ENCODE data around the gene GRPEL1. TPM values are rescaled to one million over a fixed set of nuclear protein-coding genes. Genes with fewer than 3 reads are reported as not detected.

Gene GRPEL1
- total and polyA plus RNA-seq, 2 of the 13 experiments (the other 11 are each of a cell fraction or from before 2014, with no cell fraction given), result 32.3 to 141 TPM

DNA sequence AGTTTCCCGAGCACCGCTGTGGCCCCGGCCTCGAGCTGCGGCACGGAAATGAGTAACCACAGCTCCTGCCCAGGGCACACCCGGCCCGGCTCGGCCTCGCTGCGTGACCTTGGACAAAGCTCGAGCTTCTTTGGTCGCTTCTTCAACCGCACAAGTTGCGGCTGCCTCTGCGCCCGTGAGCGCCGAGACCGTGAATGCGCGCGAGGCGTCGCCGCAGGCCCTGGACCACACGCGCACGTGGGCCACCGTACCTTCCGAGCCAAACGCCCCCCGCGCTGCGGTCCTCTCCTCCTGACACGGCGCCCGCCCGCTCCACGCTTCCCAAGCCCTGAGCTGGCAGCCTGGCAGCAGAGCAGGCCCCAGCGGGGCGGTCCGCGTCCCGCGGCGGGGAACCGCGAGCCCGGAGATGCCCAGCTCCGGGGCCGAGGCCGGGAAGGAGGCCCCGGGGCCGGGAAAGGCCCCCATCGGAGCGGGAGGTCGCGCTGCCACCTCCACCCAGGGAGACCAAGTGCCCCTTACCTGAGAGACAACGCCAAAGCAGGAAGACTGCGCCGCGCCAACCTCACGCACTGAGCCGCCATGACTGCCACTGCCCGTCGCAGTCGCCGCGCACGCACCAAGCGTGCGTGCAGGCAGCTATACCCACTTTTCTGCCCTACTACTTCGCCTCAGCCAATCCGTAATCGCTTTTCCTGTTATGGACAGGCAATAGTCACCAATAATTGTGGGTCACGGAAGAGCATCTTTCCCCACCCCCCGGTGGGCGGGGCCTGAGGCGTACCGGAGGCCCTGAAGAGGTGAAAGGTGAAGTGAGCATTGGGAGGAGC lies at the start of gene GRPEL1 (continued):
- TF ChIP-seq, protein P1, sequence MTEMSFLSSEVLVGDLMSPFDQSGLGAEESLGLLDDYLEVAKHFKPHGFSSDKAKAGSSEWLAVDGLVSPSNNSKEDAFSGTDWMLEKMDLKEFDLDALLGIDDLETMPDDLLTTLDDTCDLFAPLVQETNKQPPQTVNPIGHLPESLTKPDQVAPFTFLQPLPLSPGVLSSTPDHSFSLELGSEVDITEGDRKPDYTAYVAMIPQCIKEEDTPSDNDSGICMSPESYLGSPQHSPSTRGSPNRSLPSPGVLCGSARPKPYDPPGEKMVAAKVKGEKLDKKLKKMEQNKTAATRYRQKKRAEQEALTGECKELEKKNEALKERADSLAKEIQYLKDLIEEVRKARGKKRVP (CRISPR knock-in tag; IDR thresholded peaks at IDR 0.05), result no peak
- TF ChIP-seq, protein P2, sequence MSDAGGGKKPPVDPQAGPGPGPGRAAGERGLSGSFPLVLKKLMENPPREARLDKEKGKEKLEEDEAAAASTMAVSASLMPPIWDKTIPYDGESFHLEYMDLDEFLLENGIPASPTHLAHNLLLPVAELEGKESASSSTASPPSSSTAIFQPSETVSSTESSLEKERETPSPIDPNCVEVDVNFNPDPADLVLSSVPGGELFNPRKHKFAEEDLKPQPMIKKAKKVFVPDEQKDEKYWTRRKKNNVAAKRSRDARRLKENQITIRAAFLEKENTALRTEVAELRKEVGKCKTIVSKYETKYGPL (CRISPR knock-in tag; IDR thresholded peaks at IDR 0.05), result 0 out of 2 replicates have a peak, but pooled peaks have one; percentile 33
- TF ChIP-seq ZNF296 (CRISPR knock-in tag; conservative IDR thresholded peaks at IDR 0.05), result no peak; the same call in 1 of the 2 replicates
- 0 out of 2 replicates have a peak, but pooled peaks have one; percentile 57 for TF ChIP-seq ZNF329 (CRISPR knock-in tag; IDR thresholded peaks at IDR 0.05; ENCODE audit: low read depth)
- TF ChIP-seq NBN (conservative IDR thresholded peaks at IDR 0.05), result no peak
- TF ChIP-seq ERF (CRISPR knock-in tag; IDR thresholded peaks at IDR 0.05), result no peak; the same call in 1 of the 2 replicates
- peak; percentile 45; the same call in 1 of the 2 replicates for TF ChIP-seq ELF3 (CRISPR knock-in tag; IDR thresholded peaks at IDR 0.05)
- TF ChIP-seq, protein P3, sequence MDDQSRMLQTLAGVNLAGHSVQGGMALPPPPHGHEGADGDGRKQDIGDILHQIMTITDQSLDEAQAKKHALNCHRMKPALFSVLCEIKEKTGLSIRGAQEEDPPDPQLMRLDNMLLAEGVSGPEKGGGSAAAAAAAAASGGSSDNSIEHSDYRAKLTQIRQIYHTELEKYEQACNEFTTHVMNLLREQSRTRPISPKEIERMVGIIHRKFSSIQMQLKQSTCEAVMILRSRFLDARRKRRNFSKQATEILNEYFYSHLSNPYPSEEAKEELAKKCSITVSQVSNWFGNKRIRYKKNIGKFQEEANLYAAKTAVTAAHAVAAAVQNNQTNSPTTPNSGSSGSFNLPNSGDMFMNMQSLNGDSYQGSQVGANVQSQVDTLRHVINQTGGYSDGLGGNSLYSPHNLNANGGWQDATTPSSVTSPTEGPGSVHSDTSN (CRISPR knock-in tag; IDR thresholded peaks at IDR 0.05; ENCODE audit: borderline replicate concordance), result peak; percentile 85; the same call in 1 of the 2 replicates
- TF ChIP-seq ZNF772 (CRISPR knock-in tag; IDR thresholded peaks at IDR 0.05), result peak; percentile 78; the same call in 1 of the 2 replicates
- TF ChIP-seq ZNF251 (CRISPR knock-in tag; IDR thresholded peaks at IDR 0.05), result 0 out of 2 replicates have a peak, but pooled peaks have one; percentile 23
- peak; percentile 18; the same call in 1 of the 2 replicates for TF ChIP-seq KDM2A (CRISPR knock-in tag; IDR thresholded peaks at IDR 0.05; ENCODE audit: borderline replicate concordance, low read depth)
- TF ChIP-seq ZFP41 (CRISPR knock-in tag; IDR thresholded peaks at IDR 0.05; ENCODE audit: borderline replicate concordance), result 0 out of 2 replicates have a peak, but pooled peaks have one; percentile 18
- TF ChIP-seq, protein P4, sequence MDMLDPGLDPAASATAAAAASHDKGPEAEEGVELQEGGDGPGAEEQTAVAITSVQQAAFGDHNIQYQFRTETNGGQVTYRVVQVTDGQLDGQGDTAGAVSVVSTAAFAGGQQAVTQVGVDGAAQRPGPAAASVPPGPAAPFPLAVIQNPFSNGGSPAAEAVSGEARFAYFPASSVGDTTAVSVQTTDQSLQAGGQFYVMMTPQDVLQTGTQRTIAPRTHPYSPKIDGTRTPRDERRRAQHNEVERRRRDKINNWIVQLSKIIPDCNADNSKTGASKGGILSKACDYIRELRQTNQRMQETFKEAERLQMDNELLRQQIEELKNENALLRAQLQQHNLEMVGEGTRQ (IDR thresholded peaks at IDR 0.05; ENCODE audit: low read depth, low read length), result no peak
- TF ChIP-seq, protein P4 (CRISPR knock-in tag; IDR thresholded peaks at IDR 0.05; ENCODE audit: borderline replicate concordance), result no peak
- peak; percentile 75 for TF ChIP-seq ZNF138 (CRISPR knock-in tag; IDR thresholded peaks at IDR 0.05; ENCODE audit: low read depth)
- TF ChIP-seq PCBP1 (IDR thresholded peaks at IDR 0.05; ENCODE audit: borderline replicate concordance, low read depth, low read length), result no peak
- no peak for TF ChIP-seq KLF15 (CRISPR knock-in tag; IDR thresholded peaks at IDR 0.05; ENCODE audit: borderline replicate concordance)
- peak; percentile 83 for TF ChIP-seq HDAC1 (CRISPR knock-in tag; IDR thresholded peaks at IDR 0.05)
- TF ChIP-seq, protein P5, sequence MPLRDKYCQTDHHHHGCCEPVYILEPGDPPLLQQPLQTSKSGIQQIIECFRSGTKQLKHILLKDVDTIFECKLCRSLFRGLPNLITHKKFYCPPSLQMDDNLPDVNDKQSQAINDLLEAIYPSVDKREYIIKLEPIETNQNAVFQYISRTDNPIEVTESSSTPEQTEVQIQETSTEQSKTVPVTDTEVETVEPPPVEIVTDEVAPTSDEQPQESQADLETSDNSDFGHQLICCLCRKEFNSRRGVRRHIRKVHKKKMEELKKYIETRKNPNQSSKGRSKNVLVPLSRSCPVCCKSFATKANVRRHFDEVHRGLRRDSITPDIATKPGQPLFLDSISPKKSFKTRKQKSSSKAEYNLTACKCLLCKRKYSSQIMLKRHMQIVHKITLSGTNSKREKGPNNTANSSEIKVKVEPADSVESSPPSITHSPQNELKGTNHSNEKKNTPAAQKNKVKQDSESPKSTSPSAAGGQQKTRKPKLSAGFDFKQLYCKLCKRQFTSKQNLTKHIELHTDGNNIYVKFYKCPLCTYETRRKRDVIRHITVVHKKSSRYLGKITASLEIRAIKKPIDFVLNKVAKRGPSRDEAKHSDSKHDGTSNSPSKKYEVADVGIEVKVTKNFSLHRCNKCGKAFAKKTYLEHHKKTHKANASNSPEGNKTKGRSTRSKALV (CRISPR knock-in tag; IDR thresholded peaks at IDR 0.05), result 0 out of 2 replicates have a peak, but pooled peaks have one; percentile 8
- TF ChIP-seq SALL2 (CRISPR knock-in tag; IDR thresholded peaks at IDR 0.05), result no peak

All from HepG2 (cell line).